Measurements from ENCODE around the gene ASL.

ASL gene

DNA sequence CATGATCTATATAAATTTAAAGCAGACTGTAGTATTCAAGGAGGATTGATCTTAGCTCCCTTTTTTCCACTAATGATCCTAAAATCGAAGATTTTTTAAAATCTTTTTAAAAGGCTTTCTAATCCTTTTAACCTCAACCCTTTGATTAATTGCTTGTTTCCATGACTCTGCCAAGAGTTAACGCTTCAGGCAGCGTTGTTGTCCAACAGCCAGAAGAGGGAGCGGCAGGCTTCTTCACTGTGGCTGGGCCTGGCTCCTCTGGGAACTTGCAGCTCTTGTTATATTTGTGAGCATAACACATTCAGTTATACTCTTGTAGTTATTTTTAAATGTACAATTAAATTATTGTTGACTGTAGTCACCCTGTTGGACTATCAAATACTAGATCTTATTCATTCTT lies 65.3 kb downstream of the ASL start:
- TF ChIP-seq, protein P1, sequence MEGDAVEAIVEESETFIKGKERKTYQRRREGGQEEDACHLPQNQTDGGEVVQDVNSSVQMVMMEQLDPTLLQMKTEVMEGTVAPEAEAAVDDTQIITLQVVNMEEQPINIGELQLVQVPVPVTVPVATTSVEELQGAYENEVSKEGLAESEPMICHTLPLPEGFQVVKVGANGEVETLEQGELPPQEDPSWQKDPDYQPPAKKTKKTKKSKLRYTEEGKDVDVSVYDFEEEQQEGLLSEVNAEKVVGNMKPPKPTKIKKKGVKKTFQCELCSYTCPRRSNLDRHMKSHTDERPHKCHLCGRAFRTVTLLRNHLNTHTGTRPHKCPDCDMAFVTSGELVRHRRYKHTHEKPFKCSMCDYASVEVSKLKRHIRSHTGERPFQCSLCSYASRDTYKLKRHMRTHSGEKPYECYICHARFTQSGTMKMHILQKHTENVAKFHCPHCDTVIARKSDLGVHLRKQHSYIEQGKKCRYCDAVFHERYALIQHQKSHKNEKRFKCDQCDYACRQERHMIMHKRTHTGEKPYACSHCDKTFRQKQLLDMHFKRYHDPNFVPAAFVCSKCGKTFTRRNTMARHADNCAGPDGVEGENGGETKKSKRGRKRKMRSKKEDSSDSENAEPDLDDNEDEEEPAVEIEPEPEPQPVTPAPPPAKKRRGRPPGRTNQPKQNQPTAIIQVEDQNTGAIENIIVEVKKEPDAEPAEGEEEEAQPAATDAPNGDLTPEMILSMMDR (IDR thresholded peaks at IDR 0.05) = peak; percentile 67

DNA sequence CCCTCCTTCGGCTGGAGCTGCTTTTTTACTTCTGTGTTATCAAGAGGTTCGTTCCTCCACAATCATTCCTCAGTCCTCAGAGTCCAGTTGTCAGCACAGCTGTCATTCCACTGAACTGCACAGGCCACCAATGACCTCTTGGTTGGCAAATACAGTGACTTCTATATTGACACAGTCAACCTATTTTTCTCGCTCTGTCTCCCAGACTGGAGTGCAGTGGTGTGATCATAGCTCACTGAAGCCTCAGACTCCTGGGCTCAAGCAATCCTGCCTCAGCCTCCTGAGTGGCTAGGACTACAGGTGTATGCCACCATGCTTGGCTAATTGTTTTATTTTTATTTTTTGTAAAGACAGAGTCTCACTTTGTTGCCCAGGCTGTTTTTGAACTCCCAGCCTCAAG lies 66.7 kb downstream of the ASL start:
- TF ChIP-seq, protein P1 (IDR thresholded peaks at IDR 0.05) = no peak

DNA sequence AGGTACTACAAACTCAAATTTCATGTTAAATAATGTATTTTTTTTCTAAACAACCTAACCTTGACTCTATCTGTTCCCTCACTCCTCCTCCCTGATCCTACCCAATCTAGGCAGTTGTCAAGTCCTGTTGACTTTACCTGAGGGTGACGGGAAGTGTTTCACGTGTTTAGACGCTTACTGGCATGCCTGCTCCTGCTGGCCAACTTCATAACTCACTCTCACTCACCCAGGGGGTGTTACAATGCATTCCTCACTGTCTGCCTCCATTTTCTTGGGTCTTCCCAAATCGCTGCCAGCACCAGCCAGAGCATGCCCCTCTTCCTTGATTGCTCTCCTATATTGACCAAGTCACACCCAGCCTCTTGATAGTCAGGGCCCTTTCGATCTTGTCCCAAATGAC lies 67.4 kb downstream of the ASL start:
- TF ChIP-seq, protein P1 (IDR thresholded peaks at IDR 0.05) = no peak
